Uterus (tissue), 4 donors: ENCODE measurements around the gene KATNAL1. TPM values are rescaled to one million over a fixed set of nuclear protein-coding genes. Genes with fewer than 3 reads are reported as not detected.

Source experiments
- DNase-seq, 2 donors: peaks; one replicate each; pipeline ENCODE4 v3.0.0-alpha.2; 2019 to 2020
- H3K27ac ChIP-seq, 2 donors: fragments of 200-600 bp; sonication (generic); 1 replicate in 1 of 2; 2 replicates in 1 of 2; pipeline ENCODE4 v1.5.1; 2016 to 2018
- H3K27me3 ChIP-seq, 2 donors: fragments of 200-600 bp; sonication (generic); one replicate each; pipeline ENCODE4 v1.5.1; 2018 to 2019; ENCODE audit warnings: control low read depth in 1 of 2
- H3K36me3 ChIP-seq, 2 donors: fragments of 200-600 bp; sonication (generic); one replicate each; pipeline ENCODE4 v1.5.1; 2019; ENCODE audit warnings: control low read depth in 1 of 2
- H3K4me1 ChIP-seq, 2 donors: fragments of 200-600 bp; sonication (generic); one replicate each; pipeline ENCODE4 v1.5.1; 2018 to 2019; ENCODE audit warnings: control low read depth in 1 of 2
- H3K4me3 ChIP-seq, 2 donors: fragments of 200-600 bp; sonication (generic); 1 replicate in 1 of 2; 2 replicates in 1 of 2; pipeline ENCODE4 v1.5.1; 2018 to 2019; ENCODE audit warnings: mild to moderate bottlenecking in 1 of 2
- H3K9me3 ChIP-seq, 2 donors: fragments of 200-600 bp; sonication (generic); one replicate each; pipeline ENCODE4 v1.5.1; 2019; ENCODE audit warnings: control low read depth in 1 of 2
- CTCF ChIP-seq, 4 experiments: fragments of 200-600 bp in 2 of 4; fragments of 450-650 bp in 2 of 4; sonication (generic) in 2 of 4; IDR thresholded peaks; one replicate each; pipeline ENCODE4 v1.5.1; 2016 to 2019; ENCODE audit warnings: antibody characterized with exemption in 4 of 4, mild to moderate bottlenecking in 2 of 4, moderate library complexity in 1 of 4
- POLR2A ChIP-seq, 2 donors: fragments of 450-650 bp; IDR thresholded peaks; one replicate each; pipeline ENCODE4 v1.6.1; 2016; ENCODE audit warnings: antibody characterized with exemption in 2 of 2, mild to moderate bottlenecking in 1 of 2, moderate library complexity in 1 of 2
- intact Hi-C: fragments of 100-400 bp; cut with DNase I; formaldehyde crosslinking; loops from one replicate; pipeline ENCODE4 v1.15.1; 2023; ENCODE audit warnings: low total_unique reads
- total RNA-seq, 4 donors: library from RNA; depleted of rRNA in 3 of 4; stranded (reverse); fragments of >200 nt in 3 of 4; gene quantifications; one replicate each; pipeline versions ENCODE4 v1.1.0 to v1.2.4, GENCODE V29; 2014 to 2023
- donor health status: DM: yes; HTN: yes; CAD: no.

The KATNAL1 gene
- total RNA-seq, 4 donors from 2014 or later: 24.1 to 65.3 (median 49.9) TPM

GRCh38 chr13:30212256-30212655, 95.1 kb downstream of the KATNAL1 start:
- Histone ChIP-seq H3K36me3 (no peaks in the 10 kb centered on the region), H3K4me1 (no peaks in the 10 kb centered on the region), H3K27ac (no peak overlapping the region), H3K27me3 (no peaks in the 10 kb centered on the region), H3K4me3 (no peak overlapping the region), H3K9me3 (no peaks in the 10 kb centered on the region)
- intact Hi-C loops: no loop called here
- TF ChIP-seq CTCF (IDR thresholded peaks at IDR 0.05) (no peak), POLR2A (IDR thresholded peaks at IDR 0.05) (no peak)
- DNase-seq: no peak

- no peaks in the 10 kb centered on the region for H3K4me1 ChIP-seq
- TF ChIP-seq POLR2A (IDR thresholded peaks at IDR 0.05): no peak
- no peak for TF ChIP-seq CTCF (IDR thresholded peaks at IDR 0.05)
- no peaks in the 10 kb centered on the region for H3K27me3 ChIP-seq
- no peak overlapping the region for H3K4me3 ChIP-seq
- intact Hi-C loops: no loop called here
- H3K27ac ChIP-seq: no peak overlapping the region
- H3K36me3 ChIP-seq: no peaks in the 10 kb centered on the region
- DNase-seq: no peak
- no peaks in the 10 kb centered on the region for H3K9me3 ChIP-seq
Measured at GRCh38 chr13:30211745-30212144, 95.6 kb downstream of the KATNAL1 start.

GRCh38 chr13:30204564-30204963, 102.8 kb downstream of the KATNAL1 start:
- H3K27ac ChIP-seq: no peak overlapping the region
- no peaks in the 10 kb centered on the region for H3K4me1 ChIP-seq
- DNase-seq: no peak
- TF ChIP-seq CTCF (IDR thresholded peaks at IDR 0.05): no peak
- TF ChIP-seq POLR2A (IDR thresholded peaks at IDR 0.05): no peak
- no peak overlapping the region for H3K4me3 ChIP-seq
- intact Hi-C loops: no loop called here
- H3K36me3 ChIP-seq: no peaks in the 10 kb centered on the region
- no peaks in the 10 kb centered on the region for H3K27me3 ChIP-seq
- H3K9me3 ChIP-seq: no peaks in the 10 kb centered on the region

- Histone ChIP-seq H3K36me3 (no peaks in the 10 kb centered on the region), H3K9me3 (no peaks in the 10 kb centered on the region), H3K27ac (no peak overlapping the region), H3K4me3 (no peak overlapping the region), H3K4me1 (no peaks in the 10 kb centered on the region), H3K27me3 (no peaks in the 10 kb centered on the region)
- intact Hi-C loops: no loop called here
- DNase-seq: no peak
- TF ChIP-seq POLR2A (IDR thresholded peaks at IDR 0.05) (no peak), CTCF (IDR thresholded peaks at IDR 0.05) (no peak)
Measured at GRCh38 chr13:30196025-30196424, 111.3 kb downstream of the KATNAL1 start.

GRCh38 chr13:30194906-30195305, 112.4 kb downstream of the KATNAL1 start:
- no peaks in the 10 kb centered on the region for H3K9me3 ChIP-seq
- H3K4me1 ChIP-seq: no peaks in the 10 kb centered on the region
- H3K27ac ChIP-seq: no peak overlapping the region
- no peak overlapping the region for H3K4me3 ChIP-seq
- intact Hi-C loops: no loop called here
- no peak for DNase-seq
- TF ChIP-seq POLR2A (IDR thresholded peaks at IDR 0.05) (no peak), CTCF (IDR thresholded peaks at IDR 0.05) (no peak)
- no peaks in the 10 kb centered on the region for H3K36me3 ChIP-seq
- H3K27me3 ChIP-seq: no peaks in the 10 kb centered on the region
